Stomach (tissue), 4 donors: ENCODE measurements around the gene VPS54.

ENCODE experiments used
- POLR2A ChIP-seq, 4 donors: fragments of 450-650 bp; IDR thresholded peaks; one replicate each; pipeline ENCODE4 v1.6.1; 2016; ENCODE audit warnings: antibody characterized with exemption in 4 of 4, control low read depth in 2 of 4, mild to moderate bottlenecking in 1 of 4, moderate library complexity in 1 of 4
- POLR2AphosphoS5 ChIP-seq, 3 donors: sonication (generic); formaldehyde crosslinking; IDR thresholded peaks; one replicate each; pipeline ENCODE4 v1.6.1; 2016; ENCODE audit warnings: antibody characterized with exemption in 3 of 3
- TF ChIP-seq, protein P1 (sequence below), 7 experiments: fragments of 450-650 bp in 4 of 7; fragments of 200-600 bp in 3 of 7; sonication (generic) in 3 of 7; IDR thresholded peaks; one replicate each; pipeline ENCODE4 v1.5.1; 2016 to 2019; ENCODE audit warnings: antibody characterized with exemption in 7 of 7, control low read depth in 2 of 7, mild to moderate bottlenecking in 1 of 7

DNA sequence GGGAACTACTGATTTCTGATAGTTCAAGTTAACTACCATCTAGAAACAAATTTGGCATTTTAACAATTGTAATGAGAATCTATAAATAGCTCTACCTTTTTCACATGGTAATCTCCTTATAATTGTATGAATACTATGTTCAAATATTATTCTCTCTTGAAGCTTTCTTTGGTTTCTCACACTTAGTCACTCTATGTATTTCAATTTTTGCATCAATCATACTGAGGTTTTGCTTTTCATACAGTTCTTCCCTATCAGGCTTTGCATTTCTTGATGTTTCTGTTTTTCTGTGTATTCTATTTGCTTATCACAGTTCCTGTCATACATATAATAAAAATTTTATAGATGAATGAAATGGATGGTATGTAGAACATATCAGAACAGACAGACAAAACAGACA, 16.0 kb downstream of the VPS54 start:
- TF ChIP-seq, protein P1, sequence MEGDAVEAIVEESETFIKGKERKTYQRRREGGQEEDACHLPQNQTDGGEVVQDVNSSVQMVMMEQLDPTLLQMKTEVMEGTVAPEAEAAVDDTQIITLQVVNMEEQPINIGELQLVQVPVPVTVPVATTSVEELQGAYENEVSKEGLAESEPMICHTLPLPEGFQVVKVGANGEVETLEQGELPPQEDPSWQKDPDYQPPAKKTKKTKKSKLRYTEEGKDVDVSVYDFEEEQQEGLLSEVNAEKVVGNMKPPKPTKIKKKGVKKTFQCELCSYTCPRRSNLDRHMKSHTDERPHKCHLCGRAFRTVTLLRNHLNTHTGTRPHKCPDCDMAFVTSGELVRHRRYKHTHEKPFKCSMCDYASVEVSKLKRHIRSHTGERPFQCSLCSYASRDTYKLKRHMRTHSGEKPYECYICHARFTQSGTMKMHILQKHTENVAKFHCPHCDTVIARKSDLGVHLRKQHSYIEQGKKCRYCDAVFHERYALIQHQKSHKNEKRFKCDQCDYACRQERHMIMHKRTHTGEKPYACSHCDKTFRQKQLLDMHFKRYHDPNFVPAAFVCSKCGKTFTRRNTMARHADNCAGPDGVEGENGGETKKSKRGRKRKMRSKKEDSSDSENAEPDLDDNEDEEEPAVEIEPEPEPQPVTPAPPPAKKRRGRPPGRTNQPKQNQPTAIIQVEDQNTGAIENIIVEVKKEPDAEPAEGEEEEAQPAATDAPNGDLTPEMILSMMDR (IDR thresholded peaks at IDR 0.05), result no peak
- TF ChIP-seq POLR2A (IDR thresholded peaks at IDR 0.05) (no peak), POLR2AphosphoS5 (IDR thresholded peaks at IDR 0.05) (no peak)
